ENCODE data around the gene BDKRB2.

- no peak for TF ChIP-seq CTCF (IDR thresholded peaks at IDR 0.05)
- no peak for TF ChIP-seq POLR2A (IDR thresholded peaks at IDR 0.05)
Measured at GRCh38 chr14:96242126-96242525, 37.5 kb downstream of the BDKRB2 start.

Data from adrenal gland (tissue), 5 donors.